HG02610 (cell line): ENCODE data around the gene TMOD1.
A peak's percentile ranks its signal among the peaks of the same experiment; 100 is the strongest.

Source experiments
- ATAC-seq: cut with Tn5 transposase; IDR thresholded peaks from one replicate; pipeline ENCODE4 v1.9.1; 2021; ENCODE audit warnings: mild to moderate bottlenecking, moderate library complexity; ENCODE audit not compliant: unreplicated experiment

TMOD1 gene

GRCh38 chr9:97629156-97629555 is 127.7 kb downstream of the TMOD1 start:
- no peak for ATAC-seq

DNA sequence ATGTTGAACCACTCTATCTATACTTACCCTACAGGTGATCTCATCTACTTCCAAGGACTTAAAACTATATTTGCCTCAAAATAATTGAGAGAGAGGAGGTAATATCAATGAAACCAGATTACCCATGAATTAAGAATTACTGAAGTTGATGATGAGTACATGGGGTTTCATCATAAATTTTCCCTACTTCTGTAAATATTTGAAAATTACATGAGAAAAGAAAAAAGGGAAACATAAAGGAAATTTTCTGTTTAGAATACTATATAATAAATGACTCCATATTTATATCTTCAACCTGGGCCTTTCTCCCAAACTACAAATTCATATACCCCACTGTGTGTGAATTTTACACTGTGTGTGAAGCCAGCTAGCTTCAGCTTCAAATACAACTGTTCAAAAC is 129.1 kb downstream of the TMOD1 start:
- ATAC-seq = no peak

DNA sequence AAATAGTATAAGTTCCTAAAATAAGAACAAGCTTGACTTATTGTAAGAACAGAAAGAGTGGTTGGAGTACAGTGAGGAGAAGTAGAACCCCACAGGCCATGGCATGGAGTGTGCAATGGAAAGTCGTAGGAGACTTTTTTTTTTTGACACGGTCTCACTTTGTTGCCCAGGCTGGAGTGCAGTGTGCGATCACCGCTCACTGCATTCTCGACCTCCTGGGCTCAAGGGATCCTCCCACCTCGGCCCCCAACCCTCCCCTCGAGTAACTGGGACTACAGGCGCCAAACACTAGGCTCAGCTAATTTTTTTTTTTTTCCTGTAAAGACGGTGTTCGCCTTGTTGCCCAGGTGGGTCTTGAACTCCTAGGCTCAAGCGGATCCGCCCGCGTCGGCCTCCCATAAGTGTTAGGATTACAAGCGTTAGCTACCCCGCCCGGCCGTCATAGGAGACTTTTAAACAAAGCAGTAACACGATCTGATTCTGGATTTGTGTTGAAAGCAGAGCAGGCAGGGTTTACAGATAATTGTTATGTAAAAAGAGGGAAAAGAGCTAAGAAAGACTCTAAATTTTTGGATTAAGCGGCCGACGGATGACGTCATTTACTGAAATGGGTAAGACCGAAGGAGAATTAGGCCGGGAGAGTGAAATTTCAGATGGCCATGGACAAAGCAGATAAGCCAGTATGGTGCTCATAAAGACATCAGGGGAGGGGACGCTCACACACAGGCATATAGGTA is 130.9 kb downstream of the TMOD1 start:
- peak; percentile 8 for ATAC-seq

DNA sequence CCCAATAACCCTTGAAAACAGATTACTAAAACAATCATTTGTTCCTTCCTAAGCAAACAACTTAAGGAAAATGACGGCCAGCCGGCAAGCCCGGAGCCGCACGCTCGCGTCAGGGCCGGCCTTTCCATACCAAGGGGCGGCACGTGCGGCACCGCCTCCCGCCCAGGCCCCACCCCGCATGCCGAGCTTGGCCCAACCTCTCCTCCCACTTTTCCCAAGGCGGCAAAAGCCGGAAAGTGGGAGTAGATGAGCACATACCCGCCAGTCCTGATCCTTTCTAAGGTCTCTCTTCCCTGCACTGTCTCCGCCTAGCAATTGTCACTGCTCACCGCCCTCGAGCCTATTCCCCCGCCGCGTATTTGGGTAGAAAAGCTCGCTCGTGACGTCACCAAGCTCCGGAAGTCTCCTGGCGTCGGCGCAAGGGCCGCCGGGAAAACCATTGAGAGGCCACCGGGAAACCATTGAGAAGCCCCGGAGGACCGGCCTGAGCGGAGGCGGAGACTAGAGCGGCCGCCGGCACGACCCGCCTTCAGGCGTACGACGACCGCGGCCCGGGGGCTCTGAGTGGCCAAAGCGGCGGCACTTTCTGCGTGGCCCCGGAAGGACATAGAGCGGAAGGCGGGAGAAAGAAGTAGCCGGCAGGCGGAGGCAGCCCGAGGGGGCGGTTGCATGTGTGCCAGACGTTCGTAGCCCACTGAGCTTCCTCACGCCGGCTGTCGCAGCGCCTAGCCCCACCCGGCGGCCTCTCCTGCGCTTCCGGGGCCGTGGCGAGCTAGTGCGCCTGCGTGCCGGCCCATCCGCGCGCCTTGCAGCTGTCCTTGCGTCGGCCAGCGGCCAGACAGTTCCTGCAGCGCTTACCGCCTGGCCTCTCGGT is 131.8 kb downstream of the TMOD1 start, which contains the start of the genes NCBP1 and TSTD2:
Gene NCBP1 (plus strand): TSS at position 837 of the 874 bp plus-strand sequence. CDS start 61 bp downstream, outside the sequence.
Gene TSTD2 (minus strand): TSS at position 384 of the 874 bp plus-strand sequence. CDS start 5,806 bp downstream, outside the sequence.
- peak; percentile 90 for ATAC-seq

- ATAC-seq = peak; percentile 2
Observed at GRCh38 chr9:97633859-97634490, 132.5 kb downstream of the TMOD1 start.

GRCh38 chr9:97635026-97635425 is 133.6 kb downstream of the TMOD1 start:
- no peak for ATAC-seq

DNA sequence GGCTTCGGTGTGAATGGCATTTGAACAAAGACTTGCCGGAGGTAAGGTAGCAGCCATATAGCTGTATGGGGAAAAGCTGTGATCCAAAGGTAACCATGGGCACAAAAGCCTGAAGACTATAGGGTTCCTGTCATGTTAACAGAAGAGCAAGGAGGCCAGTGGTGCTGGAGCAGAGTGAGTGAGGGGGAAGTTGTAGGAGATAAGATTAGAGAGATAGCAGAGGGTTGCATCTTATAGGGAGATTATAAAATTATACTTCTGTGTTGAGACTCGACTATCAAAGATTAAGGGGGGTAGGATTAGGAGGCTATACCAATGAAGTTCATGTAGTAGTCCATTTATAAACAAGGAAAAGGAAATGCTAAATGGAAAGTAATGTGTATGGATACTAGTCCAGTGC is 135.4 kb downstream of the TMOD1 start:
- ATAC-seq = no peak

DNA sequence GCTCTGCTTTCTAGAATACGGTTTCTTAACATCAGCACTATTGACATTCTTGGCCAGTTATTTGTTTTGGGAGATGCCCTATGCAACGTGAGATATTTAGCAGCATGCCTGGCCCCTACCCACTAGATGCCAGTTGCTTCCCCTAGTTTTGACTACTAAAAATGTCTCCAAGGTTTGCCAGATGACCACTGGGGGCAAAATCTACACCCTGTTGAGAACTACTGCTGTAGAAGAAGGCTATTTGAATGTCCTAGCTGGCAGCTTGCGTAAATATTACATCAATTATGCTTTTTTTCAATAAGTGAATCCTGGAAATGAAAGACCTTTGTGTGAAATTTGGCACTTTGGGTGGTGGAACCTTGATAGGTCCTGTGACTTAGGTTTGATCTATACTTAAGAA is 137.2 kb downstream of the TMOD1 start:
- ATAC-seq = no peak

DNA sequence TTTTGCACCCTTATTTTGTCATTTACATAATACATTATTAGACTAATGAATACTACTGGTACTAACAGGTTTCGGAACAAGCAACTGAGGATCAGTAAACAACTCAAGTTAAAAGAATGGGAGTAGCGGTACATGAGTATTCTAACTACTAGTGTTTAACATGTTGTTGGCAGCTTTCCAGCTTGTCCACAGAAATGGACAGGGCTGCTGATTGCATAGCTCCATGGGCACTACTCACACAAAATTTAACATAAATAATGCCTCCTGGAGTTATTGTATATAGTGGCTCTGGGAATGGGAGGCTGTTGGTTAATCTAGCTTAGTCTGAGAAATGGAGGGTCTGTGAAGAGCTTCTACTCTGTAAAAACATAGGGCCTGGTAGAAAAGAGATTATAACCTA is 138.9 kb downstream of the TMOD1 start:
- ATAC-seq = no peak

- no peak for ATAC-seq
Observed at GRCh38 chr9:97645720-97646119, 144.3 kb downstream of the TMOD1 start.

DNA sequence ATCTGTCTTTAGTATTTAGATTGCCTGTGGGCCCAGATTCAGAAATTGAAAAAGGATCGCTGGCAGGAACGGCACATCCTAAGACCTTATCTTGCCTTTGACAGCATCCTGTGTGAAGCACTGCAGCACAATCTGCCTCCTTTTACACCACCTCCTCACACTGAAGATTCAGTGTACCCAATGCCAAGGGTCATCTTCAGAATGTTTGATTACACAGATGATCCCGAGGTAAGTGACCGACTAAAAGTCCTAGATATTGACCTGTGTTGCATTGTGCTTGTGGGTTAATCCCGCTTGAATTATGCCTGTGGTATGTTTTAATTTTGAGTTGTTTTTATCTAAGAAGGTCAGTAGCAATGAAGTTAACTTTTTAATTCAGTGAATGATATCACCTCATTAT is 146.5 kb downstream of the TMOD1 start:
- no peak for ATAC-seq
